ENCODE data around the gene MXI1. TPM values are rescaled to one million over a fixed set of nuclear protein-coding genes. Genes with fewer than 3 reads are reported as not detected.

Gene MXI1
- total RNA-seq, 1 experiment from 2014 or later: 16.6 TPM

DNA sequence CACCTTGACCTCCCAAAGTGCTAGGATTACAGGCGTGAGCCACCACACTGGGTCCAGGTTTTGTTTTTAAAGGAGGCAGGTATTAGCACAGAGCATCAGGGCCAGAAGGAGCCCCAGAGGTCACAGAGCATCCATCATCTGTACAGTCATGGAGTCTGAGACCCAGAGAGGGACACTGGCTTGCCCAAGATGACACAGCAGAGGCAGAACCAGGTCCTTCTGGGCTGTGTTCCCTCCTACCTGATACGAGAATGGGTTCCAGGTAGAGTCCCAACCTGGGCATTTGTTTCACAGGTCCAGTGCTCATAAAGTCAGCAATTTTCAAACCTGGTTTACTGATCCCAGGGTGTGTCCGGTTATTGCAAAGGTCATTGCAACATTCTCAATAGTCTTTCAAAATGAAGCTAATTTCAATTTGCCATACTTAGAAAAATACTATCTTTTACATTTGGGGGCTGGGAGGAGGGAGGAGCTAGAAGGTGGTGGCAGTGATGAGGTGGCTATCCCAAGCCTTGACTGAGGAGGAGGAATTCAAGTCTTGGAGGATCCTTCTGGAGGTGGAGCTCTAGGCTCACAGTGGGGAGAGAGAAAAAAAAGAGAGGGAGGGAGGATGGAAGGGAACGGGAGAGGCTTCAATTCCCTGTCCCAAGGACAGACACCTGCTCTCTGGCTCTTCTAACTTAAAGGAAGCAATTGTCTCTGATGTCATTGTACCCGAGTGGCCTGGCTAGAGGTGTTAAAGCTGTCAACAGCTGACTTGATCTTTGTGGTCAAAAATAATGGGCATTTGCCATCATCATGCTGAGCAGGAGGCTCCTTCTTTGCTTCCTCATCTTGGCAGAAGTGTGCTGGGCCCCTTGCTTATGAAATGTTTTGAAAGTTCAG lies 8.1 kb downstream of the MXI1 start (continued):
- TF ChIP-seq TEAD4 (CRISPR knock-in tag; IDR thresholded peaks at IDR 0.05) (no peak), SOX15 (CRISPR knock-in tag; IDR thresholded peaks at IDR 0.05) (no peak), ZNF671 (CRISPR knock-in tag; IDR thresholded peaks at IDR 0.05) (no peak)
- TF ChIP-seq, protein P1, sequence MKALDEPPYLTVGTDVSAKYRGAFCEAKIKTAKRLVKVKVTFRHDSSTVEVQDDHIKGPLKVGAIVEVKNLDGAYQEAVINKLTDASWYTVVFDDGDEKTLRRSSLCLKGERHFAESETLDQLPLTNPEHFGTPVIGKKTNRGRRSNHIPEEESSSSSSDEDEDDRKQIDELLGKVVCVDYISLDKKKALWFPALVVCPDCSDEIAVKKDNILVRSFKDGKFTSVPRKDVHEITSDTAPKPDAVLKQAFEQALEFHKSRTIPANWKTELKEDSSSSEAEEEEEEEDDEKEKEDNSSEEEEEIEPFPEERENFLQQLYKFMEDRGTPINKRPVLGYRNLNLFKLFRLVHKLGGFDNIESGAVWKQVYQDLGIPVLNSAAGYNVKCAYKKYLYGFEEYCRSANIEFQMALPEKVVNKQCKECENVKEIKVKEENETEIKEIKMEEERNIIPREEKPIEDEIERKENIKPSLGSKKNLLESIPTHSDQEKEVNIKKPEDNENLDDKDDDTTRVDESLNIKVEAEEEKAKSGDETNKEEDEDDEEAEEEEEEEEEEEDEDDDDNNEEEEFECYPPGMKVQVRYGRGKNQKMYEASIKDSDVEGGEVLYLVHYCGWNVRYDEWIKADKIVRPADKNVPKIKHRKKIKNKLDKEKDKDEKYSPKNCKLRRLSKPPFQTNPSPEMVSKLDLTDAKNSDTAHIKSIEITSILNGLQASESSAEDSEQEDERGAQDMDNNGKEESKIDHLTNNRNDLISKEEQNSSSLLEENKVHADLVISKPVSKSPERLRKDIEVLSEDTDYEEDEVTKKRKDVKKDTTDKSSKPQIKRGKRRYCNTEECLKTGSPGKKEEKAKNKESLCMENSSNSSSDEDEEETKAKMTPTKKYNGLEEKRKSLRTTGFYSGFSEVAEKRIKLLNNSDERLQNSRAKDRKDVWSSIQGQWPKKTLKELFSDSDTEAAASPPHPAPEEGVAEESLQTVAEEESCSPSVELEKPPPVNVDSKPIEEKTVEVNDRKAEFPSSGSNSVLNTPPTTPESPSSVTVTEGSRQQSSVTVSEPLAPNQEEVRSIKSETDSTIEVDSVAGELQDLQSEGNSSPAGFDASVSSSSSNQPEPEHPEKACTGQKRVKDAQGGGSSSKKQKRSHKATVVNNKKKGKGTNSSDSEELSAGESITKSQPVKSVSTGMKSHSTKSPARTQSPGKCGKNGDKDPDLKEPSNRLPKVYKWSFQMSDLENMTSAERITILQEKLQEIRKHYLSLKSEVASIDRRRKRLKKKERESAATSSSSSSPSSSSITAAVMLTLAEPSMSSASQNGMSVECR (CRISPR knock-in tag; IDR thresholded peaks at IDR 0.05; ENCODE audit: borderline replicate concordance): no peak
- TF ChIP-seq, protein P2, sequence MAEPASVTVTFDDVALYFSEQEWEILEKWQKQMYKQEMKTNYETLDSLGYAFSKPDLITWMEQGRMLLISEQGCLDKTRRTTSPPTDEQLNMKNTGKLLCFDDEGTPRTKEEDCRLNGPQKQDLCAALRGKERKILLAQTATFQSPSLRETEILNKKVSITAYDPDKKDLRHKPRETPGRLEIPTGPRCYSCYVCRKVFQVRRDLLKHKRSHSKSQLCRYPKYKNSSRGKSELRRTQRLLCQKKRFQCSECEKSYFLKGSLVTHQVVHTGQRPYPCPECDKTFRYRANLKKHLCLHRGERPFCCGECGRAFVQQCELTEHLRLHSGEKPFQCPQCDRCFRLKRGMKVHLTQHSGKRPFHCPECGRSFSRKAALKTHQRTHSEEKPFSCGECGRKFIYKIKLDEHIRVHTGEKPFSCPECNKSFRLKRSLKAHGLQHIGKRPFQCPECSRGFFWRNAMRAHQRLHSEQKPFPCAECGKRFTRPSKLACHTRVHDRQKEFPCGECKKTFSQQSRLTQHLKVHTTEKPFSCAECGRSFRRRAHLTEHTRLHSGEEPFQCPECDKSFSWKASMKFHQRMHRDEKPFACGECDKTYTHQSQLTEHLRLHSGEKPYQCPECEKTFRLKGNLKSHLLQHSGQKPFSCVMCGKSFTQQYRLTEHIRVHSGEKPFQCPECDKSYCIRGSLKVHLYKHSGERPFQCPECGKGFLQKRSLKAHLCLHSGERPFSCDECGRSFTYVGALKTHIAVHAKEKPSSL (CRISPR knock-in tag; conservative IDR thresholded peaks at IDR 0.05): no peak

DNA sequence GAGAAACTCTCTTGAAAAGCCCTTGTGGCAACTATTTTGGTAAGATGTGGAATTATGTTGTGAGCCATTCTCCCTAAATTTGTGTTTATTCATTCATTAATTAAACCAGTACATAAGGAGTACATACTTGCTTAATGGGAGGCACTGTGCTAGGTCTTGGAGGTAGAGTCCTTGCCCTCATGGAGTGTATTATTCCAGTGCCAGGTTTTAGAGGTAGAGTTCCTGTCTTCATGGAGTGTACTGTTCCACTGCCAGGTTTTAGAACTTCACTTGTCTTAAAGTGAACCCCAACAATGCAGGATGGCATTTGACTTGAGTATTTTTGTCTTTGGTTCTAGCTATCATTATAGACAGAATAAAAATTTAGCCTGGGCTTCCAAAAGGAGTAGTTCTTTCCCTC lies 8.8 kb downstream of the MXI1 start:
- peaks cover 53% of the 10 kb centered on the region for H3K4me1 Mint-ChIP-seq
- peaks cover 43% of the 10 kb centered on the region for H3K27me3 Mint-ChIP-seq (ENCODE audit: low read depth)
- H3K36me3 Mint-ChIP-seq: no peaks in the 10 kb centered on the region
- ChIA-PET POLR2A (no interaction called here), CTCF (interaction anchor here (0.6 to 2.2 kb wide), 4 partner anchors 8 to 78 kb away, joined by 3 to 21 read pairs (median 5); no protein-coding TSS in a partner anchor)
- H3K4me3 Mint-ChIP-seq: no peak overlapping the region
- DNase-seq (ENCODE audit: low spot score) (no peak), ATAC-seq (no peak)
- H3K27ac Mint-ChIP-seq: no peak overlapping the region
- no peaks in the 10 kb centered on the region for H3K9me3 Mint-ChIP-seq
- no peak for TF ChIP-seq HMGA2 (CRISPR knock-in tag; IDR thresholded peaks at IDR 0.05)
- TF ChIP-seq, protein P3, sequence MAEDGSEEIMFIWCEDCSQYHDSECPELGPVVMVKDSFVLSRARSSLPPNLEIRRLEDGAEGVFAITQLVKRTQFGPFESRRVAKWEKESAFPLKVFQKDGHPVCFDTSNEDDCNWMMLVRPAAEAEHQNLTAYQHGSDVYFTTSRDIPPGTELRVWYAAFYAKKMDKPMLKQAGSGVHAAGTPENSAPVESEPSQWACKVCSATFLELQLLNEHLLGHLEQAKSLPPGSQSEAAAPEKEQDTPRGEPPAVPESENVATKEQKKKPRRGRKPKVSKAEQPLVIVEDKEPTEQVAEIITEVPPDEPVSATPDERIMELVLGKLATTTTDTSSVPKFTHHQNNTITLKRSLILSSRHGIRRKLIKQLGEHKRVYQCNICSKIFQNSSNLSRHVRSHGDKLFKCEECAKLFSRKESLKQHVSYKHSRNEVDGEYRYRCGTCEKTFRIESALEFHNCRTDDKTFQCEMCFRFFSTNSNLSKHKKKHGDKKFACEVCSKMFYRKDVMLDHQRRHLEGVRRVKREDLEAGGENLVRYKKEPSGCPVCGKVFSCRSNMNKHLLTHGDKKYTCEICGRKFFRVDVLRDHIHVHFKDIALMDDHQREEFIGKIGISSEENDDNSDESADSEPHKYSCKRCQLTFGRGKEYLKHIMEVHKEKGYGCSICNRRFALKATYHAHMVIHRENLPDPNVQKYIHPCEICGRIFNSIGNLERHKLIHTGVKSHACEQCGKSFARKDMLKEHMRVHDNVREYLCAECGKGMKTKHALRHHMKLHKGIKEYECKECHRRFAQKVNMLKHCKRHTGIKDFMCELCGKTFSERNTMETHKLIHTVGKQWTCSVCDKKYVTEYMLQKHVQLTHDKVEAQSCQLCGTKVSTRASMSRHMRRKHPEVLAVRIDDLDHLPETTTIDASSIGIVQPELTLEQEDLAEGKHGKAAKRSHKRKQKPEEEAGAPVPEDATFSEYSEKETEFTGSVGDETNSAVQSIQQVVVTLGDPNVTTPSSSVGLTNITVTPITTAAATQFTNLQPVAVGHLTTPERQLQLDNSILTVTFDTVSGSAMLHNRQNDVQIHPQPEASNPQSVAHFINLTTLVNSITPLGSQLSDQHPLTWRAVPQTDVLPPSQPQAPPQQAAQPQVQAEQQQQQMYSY (CRISPR knock-in tag; IDR thresholded peaks at IDR 0.05): peak; percentile 95

DNA sequence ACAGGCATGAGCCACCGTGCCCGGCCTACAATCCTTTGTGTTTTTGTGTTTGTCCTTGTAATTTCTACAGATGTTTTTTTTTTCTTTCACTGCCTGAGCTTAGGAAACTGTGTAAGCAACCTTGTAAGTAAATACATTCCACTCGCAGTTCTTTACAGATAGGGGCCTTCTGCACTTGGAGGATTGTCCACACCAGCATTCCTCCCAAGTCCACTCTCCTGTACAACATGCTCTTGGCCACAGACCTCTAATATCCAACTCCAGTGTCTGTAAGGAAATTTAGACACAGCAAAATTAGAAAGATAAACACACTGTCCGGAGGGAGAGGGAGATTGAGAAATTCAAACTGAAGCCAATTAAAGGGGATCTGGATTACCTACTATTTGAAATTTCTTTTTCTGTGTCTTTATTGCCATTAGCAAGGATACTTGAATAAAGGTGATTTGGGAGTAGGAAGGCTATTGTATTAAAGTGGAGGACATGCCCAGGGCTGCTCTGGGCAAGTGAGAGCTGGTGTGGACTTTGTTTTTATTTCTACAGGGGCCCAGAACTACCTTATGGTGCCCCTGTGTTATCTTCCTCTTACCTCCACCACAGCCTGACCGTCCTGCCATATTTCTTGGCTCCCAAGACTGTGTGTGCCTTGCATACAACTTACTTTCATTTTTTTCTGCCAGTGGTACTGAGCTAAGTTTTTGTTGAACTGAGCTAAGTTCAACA lies 9.7 kb downstream of the MXI1 start:
- CTCF ChIA-PET: interaction anchor here (1.8 to 7.8 kb wide), 3 partner anchors 10 to 79 kb away, joined by 21 to 69 read pairs (median 36); partner anchors contain the start of gene MXI1
- no peaks in the 10 kb centered on the region for H3K9me3 Mint-ChIP-seq
- POLR2A ChIA-PET: no interaction called here

More for the DNA sequence above, 9.7 kb downstream of the MXI1 start:
- H3K27me3 Mint-ChIP-seq (ENCODE audit: low read depth): peaks cover 42% of the 10 kb centered on the region
- H3K36me3 Mint-ChIP-seq: no peaks in the 10 kb centered on the region
- ATAC-seq (no peak), DNase-seq (ENCODE audit: low spot score) (no peak)
- peaks cover 53% of the 10 kb centered on the region for H3K4me1 Mint-ChIP-seq
- no peak for TF ChIP-seq TP53 (CRISPR knock-in tag; IDR thresholded peaks at IDR 0.05)
- TF ChIP-seq ZNF121 (CRISPR knock-in tag; IDR thresholded peaks at IDR 0.05): no peak
- TF ChIP-seq, protein P4, sequence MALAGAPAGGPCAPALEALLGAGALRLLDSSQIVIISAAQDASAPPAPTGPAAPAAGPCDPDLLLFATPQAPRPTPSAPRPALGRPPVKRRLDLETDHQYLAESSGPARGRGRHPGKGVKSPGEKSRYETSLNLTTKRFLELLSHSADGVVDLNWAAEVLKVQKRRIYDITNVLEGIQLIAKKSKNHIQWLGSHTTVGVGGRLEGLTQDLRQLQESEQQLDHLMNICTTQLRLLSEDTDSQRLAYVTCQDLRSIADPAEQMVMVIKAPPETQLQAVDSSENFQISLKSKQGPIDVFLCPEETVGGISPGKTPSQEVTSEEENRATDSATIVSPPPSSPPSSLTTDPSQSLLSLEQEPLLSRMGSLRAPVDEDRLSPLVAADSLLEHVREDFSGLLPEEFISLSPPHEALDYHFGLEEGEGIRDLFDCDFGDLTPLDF (CRISPR knock-in tag; IDR thresholded peaks at IDR 0.05): no peak
- TF ChIP-seq ZNF396 (CRISPR knock-in tag; IDR thresholded peaks at IDR 0.05; ENCODE audit: borderline replicate concordance): no peak
- no peak for TF ChIP-seq SP1 (CRISPR knock-in tag; conservative IDR thresholded peaks at IDR 0.05)
- no peak for TF ChIP-seq GRHL2 (CRISPR knock-in tag; IDR thresholded peaks at IDR 0.05; ENCODE audit: insufficient replicate concordance, severe bottlenecking)
- H3K27ac Mint-ChIP-seq: no peak overlapping the region
- no peak overlapping the region for H3K4me3 Mint-ChIP-seq

All from WTC11 (cell line).